ENCODE results near the gene CDKL2.
"Not testable (repeated sequence)": the region's sequence is repeated elsewhere in the genome, so short reads cannot be mapped to it uniquely, and the experiment has no call there.

- TF ChIP-seq CTCF, EZH2phosphoT487, EZH2 (IDR thresholded peaks at IDR 0.05): not testable (repeated sequence)
Measured at GRCh38 chr4:75533339-75533887, 96.9 kb downstream of the CDKL2 start.
